HepG2 (cell line): ENCODE data around the gene MTOR. TPM values are rescaled to one million over a fixed set of nuclear protein-coding genes. Genes with fewer than 3 reads are reported as not detected.

ENCODE experiments used
- ATAC-seq: fragments of 200-7000 bp; cut with Tn5 transposase; 3 replicates; pipeline ENCODE4 v1.9.1; 2020; ENCODE audit warnings: mild to moderate bottlenecking, moderate library complexity
- BruUV-seq: library from RNA; stranded (reverse); fragments of 400-500 nt; replicated peaks from 2 replicates; lab custom pipeline; 2021; lab: Mats Ljungman, UMichigan
- CTCF ChIA-PET: fragments of 300-600 bp; formaldehyde crosslinking; extraction: SDS; loops from one replicate; lab custom pipeline; 2021; ENCODE audit warnings: low total read pairs, inconsistent platforms, low intra/inter-chr PET ratio; lab: Yijun Ruan, JAX
- POLR2A ChIA-PET: fragments of 350-600 bp; sonication (Branson Sonifier 250); formaldehyde crosslinking; loops from one replicate; lab custom pipeline; 2020; ENCODE audit warnings: antibody characterized with exemption, inconsistent platforms; lab: Yijun Ruan, JAX
- DNase-seq: peaks from one replicate; pipeline ENCODE4 v3.0.0-alpha.2; 2015; ENCODE audit warnings: low spot score
- FAIRE-seq: peaks from 3 replicates; lab custom pipeline; 2011; peaks lifted over from hg19 to GRCh38; lab: Jason Lieb, UNC
- H2AFZ ChIP-seq: one replicate; pipeline ENCODE4 v1.6.1; 2011; ENCODE audit warnings: low read length, inconsistent platforms
- H3K27ac ChIP-seq: fragments of 300-600 bp; 3 replicates; pipeline ENCODE4 v1.8.0; 2011; ENCODE audit warnings: mixed run types, mild to moderate bottlenecking, mixed read lengths, low read length, inconsistent platforms; ENCODE audit not compliant: insufficient read depth; ENCODE audit errors: extremely low read length
- H3K27me3 ChIP-seq, 2 experiments: fragments of 200-600 bp in 1 of 2; 2 replicates in 1 of 2; 3 replicates in 1 of 2; pipeline versions ENCODE4 v1.6.0 to v1.8.0; 2011; ENCODE audit warnings: low read length in 2 of 2, mild to moderate bottlenecking in 2 of 2, moderate library complexity in 2 of 2, inconsistent platforms in 1 of 2; ENCODE audit not compliant: insufficient read depth in 2 of 2, control insufficient read depth in 1 of 2
- H3K36me3 ChIP-seq, 2 experiments: fragments of 200-600 bp in 1 of 2; replicated peaks in 1 of 2; 2 replicates in 1 of 2; 3 replicates in 1 of 2; pipeline versions ENCODE4 v1.5.1 to v1.8.0; 2011; ENCODE audit warnings: low read length in 2 of 2, inconsistent platforms in 1 of 2; ENCODE audit not compliant: insufficient read depth in 2 of 2, control insufficient read depth in 1 of 2
- H3K4me1 ChIP-seq: 2 replicates; pipeline ENCODE4 v1.5.1; 2012; ENCODE audit warnings: low read length, inconsistent platforms; ENCODE audit not compliant: insufficient read depth
- H3K4me2 ChIP-seq: 2 replicates; pipeline ENCODE4 v1.6.0; 2011; ENCODE audit warnings: low read depth, low read length, inconsistent platforms
- H3K4me3 ChIP-seq, 3 experiments: fragments of 200-600 bp in 1 of 3; sonication (generic), shearing (Covaris generic) in 1 of 3; replicated peaks in 1 of 3; 2 replicates each; pipeline ENCODE4 v1.5.1; 2011 to 2016; ENCODE audit warnings: low read length in 3 of 3, inconsistent platforms in 2 of 3, low read depth in 2 of 3, mild to moderate bottlenecking in 2 of 3, control low read depth in 1 of 3, mixed read lengths in 1 of 3; ENCODE audit not compliant: insufficient read depth in 1 of 3
- H3K79me2 ChIP-seq: one replicate; pipeline ENCODE4 v1.6.1; 2011; ENCODE audit warnings: low read length, inconsistent platforms; ENCODE audit not compliant: insufficient read depth
- H3K9ac ChIP-seq: 2 replicates; pipeline ENCODE4 v1.6.0; 2011; ENCODE audit warnings: mild to moderate bottlenecking, low read depth, low read length, inconsistent platforms; ENCODE audit not compliant: insufficient read depth
- H3K9me3 ChIP-seq: 2 replicates; pipeline ENCODE4 v1.5.1; 2012; ENCODE audit warnings: mild to moderate bottlenecking, low read length
- H4K20me1 ChIP-seq: 2 replicates; pipeline ENCODE4 v1.6.0; 2011; ENCODE audit warnings: inconsistent platforms, mild to moderate bottlenecking, low read length, moderate library complexity; ENCODE audit not compliant: insufficient read depth
- ATM ChIP-seq: fragments of 450-650 bp; IDR thresholded peaks from 2 replicates; pipeline ENCODE4 v1.7.1; 2017; ENCODE audit warnings: mild to moderate bottlenecking, borderline replicate concordance
- CBX1 ChIP-seq: IDR thresholded peaks from one replicate; pipeline ENCODE4 v1.6.1; 2016; ENCODE audit warnings: antibody characterized with exemption, low read depth
- ELK4 ChIP-seq: sonication (generic); formaldehyde crosslinking; IDR thresholded peaks from 2 replicates; pipeline ENCODE4 v1.9.0; 2021; ENCODE audit warnings: missing genetic modification reagents, borderline replicate concordance
- IRF9 ChIP-seq: sonication (generic); formaldehyde crosslinking; IDR thresholded peaks from 2 replicates; pipeline ENCODE4 v1.8.0; 2022; ENCODE audit warnings: missing genetic modification reagents, mild to moderate bottlenecking, borderline replicate concordance
- JUN ChIP-seq: sonication (generic); formaldehyde crosslinking; IDR thresholded peaks from 2 replicates; pipeline ENCODE4 v1.4.0; 2020; ENCODE audit warnings: mild to moderate bottlenecking, missing genetic modification reagents
- JUNB ChIP-seq: sonication (generic); formaldehyde crosslinking; IDR thresholded peaks from 2 replicates; pipeline ENCODE4 v1.8.0; 2022; ENCODE audit warnings: missing genetic modification reagents, mild to moderate bottlenecking, borderline replicate concordance
- JUND ChIP-seq: sonication (generic); formaldehyde crosslinking; IDR thresholded peaks from 2 replicates; pipeline ENCODE4 v1.8.0; 2022; ENCODE audit warnings: mild to moderate bottlenecking, missing genetic modification reagents
- KMT2B ChIP-seq: IDR thresholded peaks from 2 replicates; pipeline ENCODE4 v1.6.1; 2016; ENCODE audit warnings: missing genetic modification reagents, missing compliant biosample characterization
- MXD3 ChIP-seq: IDR thresholded peaks from 2 replicates; pipeline ENCODE4 v1.6.1; 2016; ENCODE audit warnings: mild to moderate bottlenecking, missing biosample characterization, missing genetic modification reagents
- NCOR1 ChIP-seq: fragments of 200-600 bp; sonication (generic); IDR thresholded peaks from 2 replicates; pipeline ENCODE4 v1.7.0; 2017; ENCODE audit warnings: antibody characterized with exemption, low read length, borderline replicate concordance
- RAD21 ChIP-seq: fragments of 450-650 bp; formaldehyde crosslinking; IDR thresholded peaks from 2 replicates; pipeline ENCODE4 v1.5.0; 2020; ENCODE audit warnings: mild to moderate bottlenecking
- SATB2 ChIP-seq: sonication (generic); formaldehyde crosslinking; IDR thresholded peaks from 2 replicates; pipeline ENCODE4 v1.5.0; 2020; ENCODE audit warnings: missing genetic modification reagents
- ZNF496 ChIP-seq: sonication (generic); formaldehyde crosslinking; IDR thresholded peaks from 2 replicates; pipeline ENCODE4 v1.8.1; 2023; ENCODE audit warnings: mild to moderate bottlenecking, moderate library complexity, missing genetic modification reagents; ENCODE audit not compliant: insufficient replicate concordance
- WGBS: methylation state at CpG from one replicate; pipeline ENCODE4 v1.1.6; 2017; ENCODE audit warnings: low lambda C conversion rate; 5-methylcytosine and 5-hydroxymethylcytosine counted together
- in situ Hi-C: cut with HindIII; loops from 2 replicates; pipeline ENCODE4 v1.10.0; 2017; ENCODE audit warnings: low pct_unique_long_range_greater_than_20kb; ENCODE audit not compliant: extremely low pct_ligation_motif_present
- intact Hi-C: fragments of 100-400 bp; cut with micrococcal nuclease; formaldehyde crosslinking; loops from one replicate; pipeline ENCODE4 v1.10.0; 2022; ENCODE audit not compliant: unreplicated experiment
- polyA plus RNA-seq, 8 experiments: library from polyadenylated mRNA; depleted of rRNA in 3 of 8; stranded (reverse) in 7 of 8; unstranded in 1 of 8; fragments of >200 nt; fragmentation: Illumina TruSeq in 4 of 8; extraction: Trizol in 4 of 8; gene quantifications; 2 replicates each; pipeline versions ENCODE4 v1.2.1 to v1.2.3, GENCODE V29; 2011 to 2016; ENCODE audit warnings: low read depth in 4 of 8, missing spikeins in 1 of 8, mixed read lengths in 1 of 8; ENCODE audit not compliant: insufficient read depth in 1 of 8
- total RNA-seq, 5 experiments: library from RNA; depleted of rRNA; stranded (reverse); fragments of >200 nt; fragmentation: Illumina TruSeq; extraction: Trizol; gene quantifications; 2 replicates each; pipeline ENCODE4 v1.2.3, GENCODE V29; 2016; ENCODE audit warnings: low read depth in 1 of 5

Gene MTOR
- total and polyA plus RNA-seq, 2 of the 13 experiments (the other 11 are each of a cell fraction or from before 2014, with no cell fraction given): 24.6 to 34.6 TPM

- TF ChIP-seq ELK4 (CRISPR knock-in tag) (no peak), MXD3 (CRISPR knock-in tag) (no peak), JUN (CRISPR knock-in tag) (no peak), JUNB (CRISPR knock-in tag) (no peak), ZNF496 (CRISPR knock-in tag) (no peak), RAD21 (no peak), ATM (no peak)
Measured at GRCh38 chr1:11294951-11295350, 32.6 kb upstream of the MTOR start (continued).

GRCh38 chr1:11293856-11294255 is 31.5 kb upstream of the MTOR start:
- FAIRE-seq: no peak
- TF ChIP-seq IRF9 (CRISPR knock-in tag) (no peak), KMT2B (no peak), SATB2 (no peak), CBX1 (no peak), JUND (no peak), NCOR1 (no peak)
- Histone ChIP-seq H3K9ac (no peak overlapping the region), H3K27me3 (no peaks in the 10 kb centered on the region), H3K4me2 (no peak overlapping the region), H3K4me3 (no peak overlapping the region), H3K9me3 (no peaks in the 10 kb centered on the region), H3K79me2 (no peaks in the 10 kb centered on the region), H3K27ac (no peak overlapping the region), H2AFZ (no peak overlapping the region), H3K36me3 (peaks cover 11 to 31% of the 10 kb centered on the region in 2 experiments; a peak in 4 of 5 replicates), H3K4me1 (peaks cover 12% of the 10 kb centered on the region; the same call in 1 of the 2 replicates), H4K20me1 (no peaks in the 10 kb centered on the region)
- in situ Hi-C loops (no loop called here), intact Hi-C loops (no loop called here)
- ATAC-seq: no peak
- 97% methylated on average over 6 of the region's 6 CpGs for WGBS
- BruUV-seq: no TSS peak
- CTCF ChIA-PET: no interaction called here
- no peak for DNase-seq
- POLR2A ChIA-PET: no interaction called here
